ENCODE results near the gene SWAP70.

DNA sequence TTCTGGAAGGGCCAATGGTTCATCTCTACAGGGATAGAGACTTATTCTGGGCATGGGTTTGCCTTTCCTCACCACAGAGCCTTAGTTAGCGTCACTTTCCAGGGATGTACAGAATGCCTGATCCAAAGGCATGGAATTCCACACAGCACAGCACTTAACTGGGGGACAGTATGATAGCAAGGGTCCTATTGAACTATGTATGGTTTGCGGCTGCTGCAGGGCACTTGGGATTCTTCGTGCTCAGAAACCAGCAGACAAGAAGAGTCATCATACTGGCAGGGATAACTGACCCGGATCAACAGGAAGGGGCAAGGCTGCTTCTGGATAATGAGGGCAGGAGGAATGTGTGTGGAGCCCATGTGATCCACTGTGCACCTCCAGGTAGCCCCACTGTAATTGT lies 105.7 kb downstream of the SWAP70 start:
- no peak for TF ChIP-seq GABPA (tag; conservative IDR thresholded peaks at IDR 0.05; ENCODE audit: low read depth)
- TF ChIP-seq PHF21A (IDR thresholded peaks at IDR 0.05; ENCODE audit: borderline replicate concordance, low read depth) = no peak
- TF ChIP-seq, protein P1, sequence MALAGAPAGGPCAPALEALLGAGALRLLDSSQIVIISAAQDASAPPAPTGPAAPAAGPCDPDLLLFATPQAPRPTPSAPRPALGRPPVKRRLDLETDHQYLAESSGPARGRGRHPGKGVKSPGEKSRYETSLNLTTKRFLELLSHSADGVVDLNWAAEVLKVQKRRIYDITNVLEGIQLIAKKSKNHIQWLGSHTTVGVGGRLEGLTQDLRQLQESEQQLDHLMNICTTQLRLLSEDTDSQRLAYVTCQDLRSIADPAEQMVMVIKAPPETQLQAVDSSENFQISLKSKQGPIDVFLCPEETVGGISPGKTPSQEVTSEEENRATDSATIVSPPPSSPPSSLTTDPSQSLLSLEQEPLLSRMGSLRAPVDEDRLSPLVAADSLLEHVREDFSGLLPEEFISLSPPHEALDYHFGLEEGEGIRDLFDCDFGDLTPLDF (CRISPR knock-in tag; IDR thresholded peaks at IDR 0.05) = no peak
- TF ChIP-seq SPI1 (IDR thresholded peaks at IDR 0.05; ENCODE audit: borderline replicate concordance, low read depth, low read length) = no peak
- TF ChIP-seq ARHGAP35 (IDR thresholded peaks at IDR 0.05; ENCODE audit: partially characterized antibody) = no peak
- TF ChIP-seq, protein P2, sequence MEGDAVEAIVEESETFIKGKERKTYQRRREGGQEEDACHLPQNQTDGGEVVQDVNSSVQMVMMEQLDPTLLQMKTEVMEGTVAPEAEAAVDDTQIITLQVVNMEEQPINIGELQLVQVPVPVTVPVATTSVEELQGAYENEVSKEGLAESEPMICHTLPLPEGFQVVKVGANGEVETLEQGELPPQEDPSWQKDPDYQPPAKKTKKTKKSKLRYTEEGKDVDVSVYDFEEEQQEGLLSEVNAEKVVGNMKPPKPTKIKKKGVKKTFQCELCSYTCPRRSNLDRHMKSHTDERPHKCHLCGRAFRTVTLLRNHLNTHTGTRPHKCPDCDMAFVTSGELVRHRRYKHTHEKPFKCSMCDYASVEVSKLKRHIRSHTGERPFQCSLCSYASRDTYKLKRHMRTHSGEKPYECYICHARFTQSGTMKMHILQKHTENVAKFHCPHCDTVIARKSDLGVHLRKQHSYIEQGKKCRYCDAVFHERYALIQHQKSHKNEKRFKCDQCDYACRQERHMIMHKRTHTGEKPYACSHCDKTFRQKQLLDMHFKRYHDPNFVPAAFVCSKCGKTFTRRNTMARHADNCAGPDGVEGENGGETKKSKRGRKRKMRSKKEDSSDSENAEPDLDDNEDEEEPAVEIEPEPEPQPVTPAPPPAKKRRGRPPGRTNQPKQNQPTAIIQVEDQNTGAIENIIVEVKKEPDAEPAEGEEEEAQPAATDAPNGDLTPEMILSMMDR (IDR thresholded peaks at IDR 0.05 in 2 of 3, conservative IDR thresholded peaks at IDR 0.05 in 1 of 3; ENCODE audit: insufficient read depth in 2 of 3, low read depth in 1 of 3, low read length in 3 of 3) = no peak

All from K562 (cell line).